Measurements from ENCODE around the gene MYOCOS. TPM values are rescaled to one million over a fixed set of nuclear protein-coding genes. Genes with fewer than 3 reads are reported as not detected.
"Not testable (repeated sequence)": the region's sequence is repeated elsewhere in the genome, so short reads cannot be mapped to it uniquely, and the experiment has no call there.

MYOCOS gene
- total RNA-seq, 2 experiments from 2014 or later, result not detected

- POLR2A ChIA-PET, result no interaction called here
- CTCF ChIA-PET, result interaction anchor here (0.8 to 2.1 kb wide), 3 partner anchors 10 to 61 kb away, joined by 3 to 7 read pairs (median 3); no protein-coding TSS in a partner anchor
These were observed 33.1 kb downstream of the MYOCOS start for GRCh38 chr1:171654942-171655745.

- ChIA-PET POLR2A (no interaction called here), CTCF (interaction anchor here (0.7 to 1.3 kb wide), 2 partner anchors 33 to 54 kb away, joined by 3 read pairs; no protein-coding TSS in a partner anchor)
These were observed 33.7 kb downstream of the MYOCOS start for GRCh38 chr1:171655746-171656116.

- POLR2A ChIA-PET, result not testable (repeated sequence)
- CTCF ChIA-PET, result interaction anchor here (0.7 to 1.3 kb wide), 2 partner anchors 34 to 53 kb away, joined by 3 read pairs; no protein-coding TSS in a partner anchor
These were observed 34.2 kb downstream of the MYOCOS start for GRCh38 chr1:171656206-171656605.

GRCh38 chr1:171661076-171661650, 39.1 kb downstream of the MYOCOS start:
- ChIA-PET POLR2A (no interaction called here), CTCF (no interaction called here)

DNA sequence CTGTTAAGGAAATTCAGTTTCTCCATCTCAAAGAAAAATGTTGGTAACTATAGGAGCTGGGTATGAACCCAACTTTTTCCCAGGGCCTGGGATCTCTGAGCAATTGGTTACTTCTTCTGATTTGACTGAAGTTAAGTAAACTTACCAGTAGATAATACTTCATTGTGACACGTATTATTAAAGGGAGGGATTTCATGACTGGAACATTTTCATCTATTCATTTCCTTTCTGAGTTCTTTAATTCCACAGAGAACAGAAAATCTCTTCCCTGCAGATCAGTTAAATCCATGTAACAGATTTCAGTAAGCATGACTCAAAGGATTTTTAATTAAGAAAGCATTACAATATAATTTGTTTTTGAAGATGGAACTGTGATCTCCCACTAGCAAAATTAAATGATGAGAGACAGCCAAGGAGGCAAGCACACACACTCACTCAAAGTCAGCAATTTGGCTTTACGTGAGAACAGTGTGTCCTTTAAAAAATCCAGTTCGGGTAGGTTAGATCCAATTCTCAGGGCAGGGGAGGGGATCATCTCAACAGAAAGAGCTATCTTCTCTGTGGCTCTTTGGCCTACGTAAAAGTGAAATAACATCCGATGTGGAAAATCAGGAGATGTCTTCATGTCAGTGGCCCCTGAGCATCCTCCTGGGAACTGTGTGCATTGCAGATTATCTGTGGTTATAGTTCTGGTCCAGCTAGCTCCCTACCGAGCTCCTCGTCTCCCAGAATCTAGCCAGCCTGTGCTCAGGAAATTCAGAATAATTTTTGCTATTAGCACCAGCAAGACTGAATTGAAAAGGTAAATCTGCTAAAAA, 41.2 kb downstream of the MYOCOS start:
- ChIA-PET CTCF (interaction anchor here (0.8 kb wide), 1 partner anchor 13 kb away, joined by 3 read pairs; no protein-coding TSS in a partner anchor), POLR2A (no interaction called here)

DNA sequence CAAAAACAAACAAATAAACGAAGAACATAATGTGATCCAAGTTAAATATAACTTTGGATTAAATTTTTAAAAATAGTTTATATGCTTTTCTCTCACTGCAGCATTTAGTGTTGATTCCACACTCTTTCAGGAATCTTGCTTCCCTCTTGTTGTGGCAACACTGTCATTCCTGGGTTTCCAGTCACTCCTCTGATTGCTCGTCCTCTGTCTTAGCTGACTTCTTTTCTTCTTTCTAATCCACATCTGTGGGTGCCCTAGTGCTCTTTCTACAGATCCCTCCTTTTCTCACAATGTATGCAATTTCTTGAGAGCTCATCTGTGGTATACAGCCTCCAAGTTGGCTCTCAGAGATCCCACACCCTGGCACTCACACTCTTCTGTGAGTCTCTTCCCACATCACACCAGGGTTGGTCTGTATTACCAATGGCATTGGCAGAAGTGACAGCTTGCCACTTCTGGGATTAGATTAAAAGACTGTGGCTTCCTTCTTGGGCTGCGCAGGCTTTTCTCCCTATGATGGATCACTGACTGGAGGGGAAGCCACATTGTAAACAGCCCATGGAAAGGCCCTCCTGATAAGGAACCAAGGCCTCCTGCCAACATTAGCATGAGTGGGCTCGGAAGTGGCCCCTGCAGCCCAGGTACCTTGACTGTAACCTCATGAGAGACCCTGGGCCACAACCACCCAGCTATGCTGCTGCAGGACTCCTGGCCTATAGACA, 42.0 kb downstream of the MYOCOS start:
- ChIA-PET CTCF (interaction anchor here (0.8 kb wide), 1 partner anchor 13 kb away, joined by 3 read pairs; no protein-coding TSS in a partner anchor), POLR2A (no interaction called here)

DNA sequence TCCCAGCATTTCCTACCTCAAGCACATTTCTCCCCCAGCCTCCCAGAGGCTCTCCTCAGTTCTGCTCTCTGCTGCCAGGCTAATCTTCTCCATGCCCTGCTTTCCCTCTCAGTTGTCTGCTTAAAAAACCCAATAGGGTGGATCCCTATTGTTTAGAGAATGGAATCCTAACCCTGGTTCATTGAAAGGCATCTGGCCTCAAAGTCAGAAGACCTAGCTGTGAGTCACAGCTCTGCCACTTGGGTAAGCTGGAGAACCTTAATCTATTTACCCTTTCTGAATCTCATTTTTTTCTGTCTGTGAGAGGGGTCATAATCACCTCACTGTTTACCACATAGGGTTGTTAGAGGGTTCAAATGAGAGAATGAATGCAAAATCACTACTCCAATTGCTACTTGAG, 42.9 kb downstream of the MYOCOS start:
- ChIA-PET POLR2A (no interaction called here), CTCF (no interaction called here)

DNA sequence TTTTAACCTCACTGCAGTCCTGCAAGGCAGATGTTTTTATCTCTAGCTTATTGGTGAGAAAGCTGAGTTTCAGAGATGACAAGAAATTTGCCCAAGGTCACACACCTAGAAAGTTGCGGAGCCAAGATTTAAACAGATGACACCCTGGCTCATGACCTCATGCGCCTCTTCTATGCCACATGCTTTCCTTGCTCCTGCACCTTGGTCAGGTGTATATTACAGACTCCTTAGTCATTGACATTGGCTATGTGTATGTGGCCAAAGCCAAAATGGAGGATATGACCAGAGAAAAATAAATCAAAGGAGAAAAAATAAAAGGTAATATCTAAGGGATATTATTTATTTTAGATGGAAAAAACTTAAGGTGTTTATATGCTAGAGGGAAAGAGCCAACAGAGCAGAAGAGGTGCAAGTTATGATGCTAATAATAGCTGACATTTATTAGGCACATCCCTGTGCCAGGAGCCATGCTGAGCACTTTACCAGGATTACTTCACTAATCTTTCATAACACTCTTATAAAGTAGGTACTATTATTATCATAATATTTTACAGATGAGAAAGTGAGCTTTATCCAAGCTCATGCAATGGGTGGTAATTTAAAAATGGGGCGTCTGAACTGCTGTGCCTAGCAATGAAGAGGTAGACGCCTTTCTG, 44.2 kb downstream of the MYOCOS start:
- POLR2A ChIA-PET, result no interaction called here
- CTCF ChIA-PET, result no interaction called here

- CTCF ChIA-PET, result interaction anchor here (0.9 kb wide), 1 partner anchor 317 kb away, joined by 3 read pairs; no protein-coding TSS in a partner anchor
- POLR2A ChIA-PET, result no interaction called here
These were observed 46.3 kb downstream of the MYOCOS start for GRCh38 chr1:171668372-171668771.

DNA sequence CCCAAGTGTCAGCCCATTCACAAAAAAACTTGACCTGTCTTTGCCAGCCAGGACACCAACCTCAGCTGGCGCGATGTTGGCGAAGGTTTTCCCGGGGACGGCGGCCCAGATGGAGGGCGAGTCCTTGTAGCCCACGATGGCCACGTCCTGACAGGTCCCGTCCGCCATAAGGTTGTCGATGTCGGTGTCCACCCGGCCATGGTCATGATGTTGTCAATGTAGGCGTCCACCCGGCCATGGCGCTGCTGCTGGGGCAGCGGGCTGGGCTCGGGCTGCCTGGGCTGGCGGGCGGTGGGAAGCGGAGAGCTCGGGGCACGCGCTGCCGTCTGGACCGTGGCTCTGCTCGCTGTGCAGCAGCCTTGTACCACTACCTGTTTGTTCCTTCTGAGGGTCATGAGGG, 48.7 kb downstream of the MYOCOS start:
- ChIA-PET POLR2A (no interaction called here), CTCF (no interaction called here)

DNA sequence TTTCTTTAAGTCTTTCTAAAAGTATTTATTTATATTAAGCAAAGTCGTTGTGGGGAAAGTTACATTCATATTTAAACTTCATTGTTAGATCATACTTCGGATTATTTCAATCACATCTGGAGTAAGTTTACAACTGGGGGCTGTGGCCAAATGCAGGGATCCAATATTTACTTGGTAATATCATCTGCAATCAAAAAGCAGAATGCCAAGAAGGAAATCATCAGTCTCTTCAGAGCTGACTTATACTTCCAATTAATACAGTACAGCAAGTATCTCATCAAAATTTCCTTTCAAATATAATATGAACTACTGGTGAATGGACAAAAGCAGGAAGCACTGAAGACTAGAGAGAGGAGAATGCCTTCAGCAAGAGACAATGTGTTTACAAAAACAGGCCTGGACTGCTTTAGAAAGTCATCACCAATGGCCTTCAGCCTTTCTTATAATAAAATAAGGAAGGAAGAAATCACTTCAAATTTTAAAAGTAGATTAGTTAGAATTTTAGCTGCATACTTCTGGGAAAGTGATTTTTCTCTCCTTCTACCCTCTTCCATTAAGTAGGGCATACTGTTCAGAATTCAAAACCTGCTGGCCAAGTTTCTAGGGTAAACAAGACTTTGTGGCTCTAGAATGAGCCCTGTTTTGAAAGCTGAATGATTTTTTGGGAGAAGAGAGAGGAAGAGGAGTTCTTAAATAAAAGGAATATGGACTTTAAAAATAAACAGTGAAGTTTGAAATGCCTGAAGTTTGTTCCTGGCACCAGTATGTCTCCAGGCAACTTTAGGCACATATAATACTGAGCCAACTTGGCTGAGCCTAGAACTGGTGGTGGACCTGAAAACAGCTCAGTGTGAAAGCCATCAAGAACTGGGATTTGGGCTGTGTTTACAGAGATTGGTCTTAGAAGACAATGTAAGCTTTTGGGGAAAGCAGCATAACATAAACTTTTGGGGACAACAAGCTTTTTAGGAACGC, 52.7 kb downstream of the MYOCOS start:
- ChIA-PET POLR2A (no interaction called here), CTCF (no interaction called here)

Other genes starting within 250 kb of the MYOCOS start
- gene PRRC2C, start 136.7 kb upstream of the MYOCOS start, total RNA-seq, result 100 to 1,000 TPM; 255 to 257 TPM
- gene MYOC, start 30.4 kb downstream of the MYOCOS start, total RNA-seq, result not detected
- gene VAMP4, start 119.8 kb downstream of the MYOCOS start, total RNA-seq, result 1 to 10 TPM; 5.8 to 7.0 TPM
- gene METTL13, start 159.4 kb downstream of the MYOCOS start, total RNA-seq, result 10 to 100 TPM; 59.7 to 66.0 TPM
- gene DNM3, start 219.3 kb downstream of the MYOCOS start, total RNA-seq, result under 1 TPM; 0.57 to 0.78 TPM